ENCODE data around the gene GCN1. TPM values are rescaled to one million over a fixed set of nuclear protein-coding genes. Genes with fewer than 3 reads are reported as not detected.

The GCN1 gene
- total and polyA plus RNA-seq, 2 of the 8 experiments (the other 6 are each of a cell fraction or from before 2014, with no cell fraction given): 61.4 to 133 TPM

DNA sequence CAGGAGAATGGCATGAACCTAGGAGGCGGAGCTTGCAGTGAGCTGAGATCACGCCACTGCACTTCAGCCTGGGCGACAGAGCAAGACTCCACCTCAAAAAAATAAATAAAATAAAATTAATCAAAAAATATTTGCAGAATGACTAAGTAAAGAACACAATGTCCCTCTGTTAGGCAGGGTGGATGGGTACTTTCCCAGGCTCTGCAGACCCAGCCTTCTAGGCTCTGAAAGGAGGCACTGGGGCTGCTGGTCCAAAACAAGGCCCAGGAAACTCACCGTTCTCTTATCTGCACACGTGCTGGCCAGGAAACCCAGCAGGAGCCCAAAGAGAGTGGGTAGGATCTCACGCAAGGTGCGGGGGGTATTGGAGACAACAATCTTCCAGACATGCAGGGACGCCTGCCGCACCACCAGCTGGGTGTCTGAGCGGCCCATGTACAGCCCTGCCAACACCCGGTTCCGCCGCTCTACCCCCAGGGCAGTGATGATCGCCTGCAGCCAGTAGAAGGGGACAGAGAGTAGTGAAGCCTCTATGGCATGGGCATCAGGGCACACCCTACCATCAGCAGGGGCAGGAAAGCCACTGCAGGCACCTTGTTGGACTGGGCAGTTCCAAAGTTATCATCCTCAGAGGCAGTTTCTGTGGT, 52.2 kb downstream of the GCN1 start:
- Histone ChIP-seq H3K4me2 (ENCODE audit: insufficient read depth in 1 of 2, low read depth in 2 of 2, low read length in 2 of 2) (no peak overlapping the region), H3K36me3 (ENCODE audit: control insufficient read depth in 2 of 4, insufficient read depth in 4 of 4, low read length in 3 of 4) (peaks cover 66 to 89% (median 79%) of the 10 kb centered on the region in 4 experiments), H4K91ac (replicated peaks; ENCODE audit: insufficient read length, low read length) (no peak overlapping the region), H2BK5ac (ENCODE audit: low read depth, low read length) (no peak overlapping the region), H2AK5ac (ENCODE audit: low read depth, low read length) (no peak overlapping the region), H3K23ac (ENCODE audit: insufficient read length) (no peak overlapping the region), H3K4me1 (replicated peaks in 1 of 4; ENCODE audit: control insufficient read depth in 3 of 4, insufficient read depth in 4 of 4, low read length in 3 of 4) (no peaks in the 10 kb centered on the region; a peak in 1 of 7 replicates), H2BK20ac (ENCODE audit: low read length) (no peak overlapping the region), H3K4me3 (ENCODE audit: extremely low read depth in 1 of 4, insufficient read depth in 2 of 4, low read depth in 3 of 4, low read length in 4 of 4) (no peak overlapping the region), H2BK12ac (ENCODE audit: low read depth, low read length) (no peak overlapping the region), H2BK120ac (replicated peaks; ENCODE audit: low read depth, low read length) (no peak overlapping the region), H3K9ac (replicated peaks in 1 of 4; ENCODE audit: extremely low read depth in 1 of 4, low read depth in 3 of 4, low read length in 3 of 4) (no peak overlapping the region), H3K9me3 (ENCODE audit: insufficient read depth in 2 of 2, low read depth in 1 of 2, low read length in 1 of 2) (no peaks in the 10 kb centered on the region), H3K79me2 (ENCODE audit: control insufficient read depth in 1 of 2, insufficient read depth in 2 of 2, low read length in 2 of 2) (no peaks in the 10 kb centered on the region), H3K23me2 (ENCODE audit: low read depth, low read length) (no peaks in the 10 kb centered on the region), H3K14ac (ENCODE audit: insufficient read length) (no peak overlapping the region), H3K27me3 (replicated peaks in 1 of 4; ENCODE audit: control insufficient read depth in 3 of 4, extremely low read depth in 1 of 4, insufficient read depth in 3 of 4, low read length in 3 of 4) (no peaks in the 10 kb centered on the region), H3K18ac (ENCODE audit: extremely low read depth, low read length) (no peak overlapping the region), H3K56ac (replicated peaks; ENCODE audit: insufficient read length, low read depth, low read length) (no peak overlapping the region), H3K27ac (ENCODE audit: low read depth, low read length) (no peak overlapping the region), H4K8ac (ENCODE audit: extremely low read depth, insufficient read depth, low read length) (no peak overlapping the region), H3K79me1 (ENCODE audit: low read depth, low read length) (peaks cover 2% of the 10 kb centered on the region; the same call in 1 of the 2 replicates), H2AFZ (ENCODE audit: low read length) (no peak overlapping the region), H4K5ac (ENCODE audit: insufficient read length, low read depth, low read length) (no peak overlapping the region), H4K20me1 (replicated peaks in 1 of 2; ENCODE audit: control insufficient read depth in 1 of 2, insufficient read depth in 2 of 2, low read length in 2 of 2) (peaks cover 0 to 14% of the 10 kb centered on the region in 2 experiments), H2BK15ac (ENCODE audit: low read length) (no peak overlapping the region), H3K4ac (replicated peaks; ENCODE audit: insufficient read length, low read depth, low read length) (no peak overlapping the region)
- no peak for FAIRE-seq
- no peak for DNase-seq (ENCODE audit: low read depth in 1 of 2, low spot score in 2 of 2)
- ChIA-PET POLR2A (ENCODE audit: partially characterized antibody) (interaction anchor here (1.1 to 2.0 kb wide), 2 partner anchors 59 to 79 kb away, joined by 3 to 7 read pairs; partner anchors contain the start of gene RPLP0), CTCF (ENCODE audit: partially characterized antibody) (interaction anchor here (0.6 to 0.7 kb wide), 2 partner anchors 59 to 1361 kb away, joined by 3 read pairs; partner anchors contain the start of gene RPLP0)
- TF ChIP-seq POLR2AphosphoS5 (IDR thresholded peaks at IDR 0.05; ENCODE audit: low read depth, low read length) (no peak), POLR2A (IDR thresholded peaks at IDR 0.05; ENCODE audit: control extremely low read depth in 1 of 2, low read depth in 2 of 2, low read length in 2 of 2) (no peak), NRF1 (IDR thresholded peaks at IDR 0.05; ENCODE audit: low read depth, low read length) (no peak), SIX5 (IDR thresholded peaks at IDR 0.05; ENCODE audit: low read depth, low read length) (no peak), BACH1 (IDR thresholded peaks at IDR 0.05; ENCODE audit: low read length) (no peak)
- WGBS, 2 experiments (ENCODE audit: extremely low coverage in 1 of 2, insufficient coverage in 1 of 2, insufficient read length in 1 of 2, insufficient replicate concordance in 2 of 2, low coverage in 1 of 2, low lambda C conversion rate in 2 of 2, missing lambda C conversion rate in 1 of 2): 94% methylated on average over 14 of the region's 14 CpGs; no CpG with 5 or more reads in 1 of the 2 experiments

All from H1 (cell line).